Mesothelial cell of epicardium (in vitro differentiated cells): ENCODE data around the gene RBMS3. TPM values are rescaled to one million over a fixed set of nuclear protein-coding genes. Genes with fewer than 3 reads are reported as not detected.

Source experiments
- DNase-seq, 2 experiments: peaks; one replicate each; pipeline ENCODE4 v3.0.0; 2021; ENCODE audit warnings: low spot score in 2 of 2; ENCODE audit not compliant: unreplicated experiment in 2 of 2
- H3K27ac Mint-ChIP-seq: 2 replicates; pipeline ENCODE4 v1.8.0; 2021; ENCODE audit warnings: mixed read lengths
- H3K27me3 Mint-ChIP-seq: 2 replicates; pipeline ENCODE4 v1.8.0; 2021; ENCODE audit warnings: low read depth, mixed read lengths
- H3K36me3 Mint-ChIP-seq: 2 replicates; pipeline ENCODE4 v1.8.0; 2021; ENCODE audit warnings: mixed read lengths
- H3K4me1 Mint-ChIP-seq: 2 replicates; pipeline ENCODE4 v1.8.0; 2021; ENCODE audit warnings: mixed read lengths
- H3K4me3 Mint-ChIP-seq: 2 replicates; pipeline ENCODE4 v1.8.0; 2021; ENCODE audit warnings: mild to moderate bottlenecking, moderate library complexity, mixed read lengths
- H3K9me3 Mint-ChIP-seq: 2 replicates; pipeline ENCODE4 v1.8.0; 2021; ENCODE audit warnings: mixed read lengths
- total RNA-seq: library from RNA; stranded (reverse); gene quantifications from 3 replicates; pipeline ENCODE4 v1.2.1, GENCODE V29; 2021
- TF ChIP-seq, protein P1 (sequence below): fragments of 200-600 bp; sonication (generic); IDR thresholded peaks from one replicate; pipeline ENCODE4 v1.5.0; 2021; ENCODE audit warnings: antibody characterized with exemption; ENCODE audit not compliant: unreplicated experiment

Gene RBMS3
- total RNA-seq, 1 donor from 2014 or later: 42.5 TPM

DNA sequence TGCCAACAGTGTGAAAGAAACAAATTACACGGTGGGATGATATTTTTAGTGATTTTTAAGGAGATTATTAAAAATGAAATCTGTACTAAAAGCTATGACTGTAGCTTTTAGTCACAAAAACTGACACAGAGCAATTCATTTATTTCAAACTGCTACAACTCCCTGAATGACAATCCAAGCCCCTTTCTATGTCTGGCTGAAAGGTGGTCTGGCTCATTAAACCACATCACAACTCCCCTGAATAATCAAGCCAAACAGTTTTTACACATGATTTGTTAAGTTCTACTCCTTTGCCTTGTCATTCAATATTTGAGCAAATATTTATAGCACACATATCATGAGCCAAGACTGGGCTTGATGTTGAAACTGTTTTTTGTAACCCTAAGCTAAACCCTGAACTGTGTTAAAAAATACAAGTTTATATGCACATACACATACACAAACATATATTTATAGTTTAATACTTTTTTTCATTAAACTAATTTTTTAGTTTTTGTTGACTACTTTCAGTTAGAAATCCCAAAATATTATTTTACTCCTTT is 125.5 kb downstream of the RBMS3 start:
- H3K36me3 Mint-ChIP-seq: no peaks in the 10 kb centered on the region
- H3K4me1 Mint-ChIP-seq: peaks cover 18% of the 10 kb centered on the region
- no peaks in the 10 kb centered on the region for H3K9me3 Mint-ChIP-seq
- no peak overlapping the region for H3K27ac Mint-ChIP-seq
- H3K27me3 Mint-ChIP-seq: no peaks in the 10 kb centered on the region
- TF ChIP-seq, protein P1, sequence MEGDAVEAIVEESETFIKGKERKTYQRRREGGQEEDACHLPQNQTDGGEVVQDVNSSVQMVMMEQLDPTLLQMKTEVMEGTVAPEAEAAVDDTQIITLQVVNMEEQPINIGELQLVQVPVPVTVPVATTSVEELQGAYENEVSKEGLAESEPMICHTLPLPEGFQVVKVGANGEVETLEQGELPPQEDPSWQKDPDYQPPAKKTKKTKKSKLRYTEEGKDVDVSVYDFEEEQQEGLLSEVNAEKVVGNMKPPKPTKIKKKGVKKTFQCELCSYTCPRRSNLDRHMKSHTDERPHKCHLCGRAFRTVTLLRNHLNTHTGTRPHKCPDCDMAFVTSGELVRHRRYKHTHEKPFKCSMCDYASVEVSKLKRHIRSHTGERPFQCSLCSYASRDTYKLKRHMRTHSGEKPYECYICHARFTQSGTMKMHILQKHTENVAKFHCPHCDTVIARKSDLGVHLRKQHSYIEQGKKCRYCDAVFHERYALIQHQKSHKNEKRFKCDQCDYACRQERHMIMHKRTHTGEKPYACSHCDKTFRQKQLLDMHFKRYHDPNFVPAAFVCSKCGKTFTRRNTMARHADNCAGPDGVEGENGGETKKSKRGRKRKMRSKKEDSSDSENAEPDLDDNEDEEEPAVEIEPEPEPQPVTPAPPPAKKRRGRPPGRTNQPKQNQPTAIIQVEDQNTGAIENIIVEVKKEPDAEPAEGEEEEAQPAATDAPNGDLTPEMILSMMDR: no peak
- no peak for DNase-seq
- H3K4me3 Mint-ChIP-seq: no peak overlapping the region

DNA sequence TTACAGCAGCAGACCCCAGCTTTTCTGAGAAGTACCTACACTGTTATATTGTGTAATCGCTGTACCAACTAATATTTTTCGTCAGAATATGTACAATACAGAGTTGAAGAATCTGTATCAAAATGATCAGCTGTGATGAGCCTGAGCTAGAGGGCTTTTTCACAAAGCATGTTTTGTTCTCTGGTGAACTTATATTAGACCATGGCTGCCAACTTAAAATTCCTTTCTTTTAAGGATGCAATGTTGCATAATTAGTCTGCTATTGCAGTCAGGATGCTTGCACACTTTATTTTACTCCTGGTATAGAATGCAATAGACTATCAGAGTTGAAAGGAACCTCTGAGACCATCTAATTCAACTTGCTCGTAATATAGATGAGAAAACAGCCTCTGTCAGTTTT is 127.8 kb downstream of the RBMS3 start:
- Mint-ChIP-seq H3K27ac (no peak overlapping the region), H3K36me3 (no peaks in the 10 kb centered on the region), H3K9me3 (no peaks in the 10 kb centered on the region), H3K4me1 (peaks cover 28% of the 10 kb centered on the region), H3K4me3 (no peak overlapping the region), H3K27me3 (no peaks in the 10 kb centered on the region)
- TF ChIP-seq, protein P1: no peak
- no peak for DNase-seq

GRCh38 chr3:29409409-29409808 is 128.5 kb downstream of the RBMS3 start:
- H3K36me3 Mint-ChIP-seq: no peaks in the 10 kb centered on the region
- H3K27me3 Mint-ChIP-seq: no peaks in the 10 kb centered on the region
- H3K9me3 Mint-ChIP-seq: no peaks in the 10 kb centered on the region
- DNase-seq: no peak
- no peak overlapping the region for H3K27ac Mint-ChIP-seq
- no peak overlapping the region for H3K4me3 Mint-ChIP-seq
- peaks cover 35% of the 10 kb centered on the region for H3K4me1 Mint-ChIP-seq
- TF ChIP-seq, protein P1: no peak

DNA sequence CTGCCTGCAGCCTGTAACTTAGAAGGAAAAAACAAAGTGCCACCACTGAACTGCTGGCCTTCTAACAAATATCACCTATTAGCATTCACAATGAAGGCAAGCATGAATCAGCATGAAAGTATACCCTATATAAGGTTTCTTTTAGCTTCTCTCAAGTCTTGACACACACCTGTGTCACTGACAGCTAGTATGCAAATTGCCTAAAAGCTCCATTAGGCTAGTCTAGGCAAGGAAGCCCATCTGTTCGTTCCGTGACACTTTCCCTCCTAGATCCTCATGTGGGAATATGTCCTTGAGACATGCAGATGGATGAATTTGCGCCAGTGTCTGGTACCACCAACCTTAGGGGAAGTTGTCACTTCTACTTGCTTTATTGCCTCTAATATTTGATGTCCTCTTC is 129.3 kb downstream of the RBMS3 start:
- no peak for DNase-seq
- Mint-ChIP-seq H3K4me3 (no peak overlapping the region), H3K27ac (no peak overlapping the region), H3K36me3 (no peaks in the 10 kb centered on the region), H3K4me1 (peaks cover 41% of the 10 kb centered on the region), H3K27me3 (no peaks in the 10 kb centered on the region), H3K9me3 (no peaks in the 10 kb centered on the region)
- TF ChIP-seq, protein P1: no peak

DNA sequence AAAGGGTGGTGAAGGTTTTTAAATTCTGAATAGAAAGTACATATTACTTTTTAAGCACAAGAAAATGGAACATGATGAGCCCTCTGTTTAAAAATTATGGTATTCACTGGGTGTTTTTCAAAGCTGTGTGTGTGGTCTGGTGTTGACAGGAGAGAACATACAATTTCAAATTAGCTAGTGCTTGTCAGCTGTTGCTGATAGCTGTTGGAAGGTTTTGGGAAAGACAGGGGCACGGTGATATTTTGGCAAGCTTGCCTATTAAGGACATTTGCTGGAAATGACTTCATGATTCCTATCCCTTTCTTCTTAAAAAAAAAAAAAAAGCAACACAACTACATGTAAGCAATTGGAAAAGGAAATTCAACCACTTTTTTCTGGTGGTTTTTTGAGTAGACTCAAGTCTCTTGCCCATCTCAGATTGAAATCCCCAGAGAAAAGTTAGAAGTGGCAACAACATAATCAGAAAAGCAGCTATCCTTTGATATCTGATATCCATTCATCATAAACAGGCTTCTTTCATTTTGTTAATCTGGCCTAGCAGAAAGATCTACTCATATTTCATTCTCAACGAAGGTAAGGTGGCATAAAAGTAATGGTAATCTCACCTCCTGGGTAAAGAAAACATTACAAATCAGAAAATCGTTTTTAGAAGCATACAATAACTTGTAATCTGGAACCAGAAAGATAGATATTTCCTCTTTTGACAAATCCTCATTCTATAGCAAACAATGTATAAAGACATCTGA is 130.0 kb downstream of the RBMS3 start:
- Mint-ChIP-seq H3K4me1 (peaks cover 40% of the 10 kb centered on the region), H3K27me3 (no peaks in the 10 kb centered on the region), H3K9me3 (no peaks in the 10 kb centered on the region), H3K27ac (no peak overlapping the region), H3K36me3 (no peaks in the 10 kb centered on the region), H3K4me3 (no peak overlapping the region)
- DNase-seq: no peak
- TF ChIP-seq, protein P1: no peak
